Left forelimb (tissue), 1 donor: ENCODE measurements around the gene RPAP2.
"Not testable (repeated sequence)": the region's sequence is repeated elsewhere in the genome, so short reads cannot be mapped to it uniquely, and the experiment has no call there.

Source experiments
- DNase-seq: peaks from one replicate; pipeline ENCODE4 v3.0.0-alpha.2; 2018; ENCODE audit warnings: low spot score

The RPAP2 gene

GRCh38 chr1:92376345-92376744, 77.5 kb downstream of the RPAP2 start:
- DNase-seq = no peak

- DNase-seq = not testable (repeated sequence)
Observed at GRCh38 chr1:92377991-92378390, 79.1 kb downstream of the RPAP2 start.

GRCh38 chr1:92380867-92381266, 82.0 kb downstream of the RPAP2 start:
- no peak for DNase-seq

GRCh38 chr1:92393966-92394365, 95.1 kb downstream of the RPAP2 start:
- DNase-seq = not testable (repeated sequence)

- DNase-seq = no peak
Observed at GRCh38 chr1:92398519-92398918, 99.7 kb downstream of the RPAP2 start.

DNA sequence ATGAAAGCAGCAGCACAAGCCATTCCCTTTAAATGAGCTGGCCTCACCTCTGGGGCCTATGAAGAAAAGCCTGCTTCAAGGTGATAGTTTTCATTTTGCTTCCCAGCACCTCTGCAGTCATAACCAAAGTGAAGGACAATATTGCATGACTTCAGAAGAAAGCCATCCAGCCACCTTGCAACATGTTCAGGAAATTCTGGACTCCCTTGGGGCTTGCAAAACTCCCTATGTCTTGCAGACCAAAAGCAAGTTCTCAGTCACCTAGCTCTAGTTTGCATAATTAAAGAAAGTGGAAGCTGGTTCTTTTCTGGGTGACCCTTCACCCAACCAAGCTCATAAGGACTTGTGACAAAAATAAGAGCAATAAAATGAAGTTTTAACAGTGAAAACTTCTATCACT, 100.2 kb downstream of the RPAP2 start:
- no peak for DNase-seq

DNA sequence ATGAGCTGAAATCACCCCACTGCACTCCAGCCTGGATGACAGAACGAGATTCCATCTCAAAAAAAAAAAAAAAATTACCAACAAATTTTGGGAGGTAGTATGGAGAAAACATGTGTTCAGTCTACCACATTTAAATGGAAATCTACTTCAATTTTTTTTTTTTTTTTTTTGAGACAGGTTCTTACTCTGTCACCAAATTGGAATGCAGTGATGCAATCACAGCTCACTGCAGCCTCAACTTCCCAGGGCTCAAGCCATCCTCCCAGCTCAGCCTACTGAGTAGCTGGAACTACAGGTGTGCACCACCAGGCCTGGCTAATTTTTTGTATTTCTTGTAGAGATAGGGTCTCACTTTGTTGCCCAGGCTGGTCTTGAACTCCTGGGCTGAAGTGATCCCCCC, 105.8 kb downstream of the RPAP2 start:
- no peak for DNase-seq

DNA sequence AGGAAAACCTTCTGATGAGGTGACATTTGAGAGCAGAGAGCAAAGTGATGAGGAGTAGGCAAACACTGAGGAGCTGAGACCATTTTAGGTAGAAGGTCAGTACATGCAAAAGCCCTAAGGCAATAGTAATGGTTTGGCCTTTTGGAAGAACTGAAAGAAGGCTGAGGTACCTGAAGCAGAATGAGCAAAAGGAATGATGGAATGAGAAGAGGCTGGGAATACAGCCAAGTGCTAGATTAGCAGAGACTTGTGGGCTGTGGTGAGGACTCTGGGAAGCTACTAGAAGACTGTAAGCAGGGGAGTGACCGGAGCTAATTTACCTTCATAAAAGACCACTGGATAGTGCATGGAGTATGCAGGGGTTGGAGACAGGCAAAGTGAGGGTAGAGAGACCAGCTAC, 110.0 kb downstream of the RPAP2 start:
- DNase-seq = no peak

DNA sequence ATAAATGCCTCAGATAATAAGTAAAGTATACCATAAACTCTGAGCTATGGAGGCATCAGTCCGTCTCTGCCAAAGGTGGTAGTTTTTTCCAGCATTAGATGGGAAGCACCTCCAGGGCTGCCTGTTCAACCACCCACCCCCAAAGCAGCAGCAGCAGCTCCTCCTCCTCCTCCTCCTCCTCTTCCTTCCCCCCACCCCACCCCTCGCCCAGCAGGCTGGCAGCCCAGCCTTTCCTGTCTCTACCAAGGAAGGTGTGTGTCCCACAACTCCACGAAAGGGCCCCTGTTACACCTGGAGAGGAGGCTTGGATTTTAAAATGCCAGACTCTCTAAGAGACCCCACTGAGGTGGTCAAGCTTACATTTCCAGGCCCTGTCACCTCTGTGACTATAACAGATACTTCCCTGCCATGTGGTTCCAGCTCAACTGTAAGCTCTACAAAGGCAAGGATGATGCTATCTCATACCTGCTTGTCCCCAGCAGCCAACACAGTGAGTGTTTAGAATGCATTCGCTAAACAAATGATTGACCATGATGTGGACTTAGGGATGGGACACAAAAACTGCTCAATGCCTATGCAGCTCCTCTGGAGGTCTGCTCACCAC, 111.2 kb downstream of the RPAP2 start:
- DNase-seq = no peak

DNA sequence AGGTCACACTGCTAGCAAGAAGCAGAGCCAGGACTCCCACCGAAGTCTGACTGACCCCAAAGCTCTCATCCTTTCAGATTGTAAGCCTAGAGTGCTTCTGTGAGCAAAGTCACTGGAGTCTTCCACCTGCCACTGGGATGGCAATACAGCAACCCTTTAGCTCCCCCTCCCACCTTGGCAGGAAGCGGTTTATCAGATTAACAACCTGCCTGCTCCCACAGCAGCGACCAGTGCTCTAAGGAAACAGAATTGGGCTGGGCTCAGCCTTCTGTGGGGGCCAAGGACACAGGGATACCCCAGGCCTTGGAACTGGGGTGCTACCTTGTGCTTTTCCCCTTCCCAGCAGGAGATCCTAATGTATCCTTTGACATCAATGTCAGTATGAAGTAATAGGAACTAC, 111.8 kb downstream of the RPAP2 start:
- no peak for DNase-seq

- DNase-seq = no peak
Observed at GRCh38 chr1:92411511-92411910, 112.7 kb downstream of the RPAP2 start.

DNA sequence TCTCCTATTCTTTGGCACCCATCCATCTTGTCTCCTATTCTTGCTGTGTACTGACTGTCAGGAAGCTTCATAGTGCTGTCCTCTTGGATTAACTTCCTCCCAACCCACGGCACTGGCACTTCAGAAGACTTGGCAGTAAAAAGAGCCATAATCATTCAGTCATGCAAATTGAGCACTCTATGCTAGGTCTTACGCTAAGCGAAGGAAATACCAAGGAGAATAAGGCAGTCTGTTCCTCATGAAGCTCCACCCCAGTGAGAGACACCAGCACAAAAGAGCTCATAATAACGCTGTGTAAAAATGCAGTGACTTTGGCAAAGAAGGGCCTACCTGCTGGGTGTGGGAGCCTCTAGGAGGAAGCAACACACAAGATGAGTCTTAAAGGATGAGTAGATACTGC, 120.8 kb downstream of the RPAP2 start:
- no peak for DNase-seq

DNA sequence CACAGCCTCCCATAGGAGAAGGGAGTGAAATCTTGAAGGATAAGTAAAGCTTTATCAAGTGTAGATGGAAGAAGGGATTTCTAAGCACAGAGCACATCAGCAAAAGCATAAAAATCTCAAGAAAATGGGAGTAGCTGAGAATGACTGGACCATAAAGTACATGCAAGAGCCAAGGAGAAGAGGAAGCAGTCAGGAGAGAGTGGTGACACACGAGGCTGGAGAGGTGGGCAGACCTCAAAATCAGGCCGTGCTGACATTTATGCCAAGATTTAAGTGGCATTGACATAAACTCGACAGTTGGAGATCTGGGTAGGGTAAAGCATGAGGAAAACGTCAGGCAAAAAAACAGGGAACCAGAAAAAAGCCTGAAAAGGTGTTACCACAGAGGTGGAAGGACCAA, 125.5 kb downstream of the RPAP2 start:
- no peak for DNase-seq

- no peak for DNase-seq
Observed at GRCh38 chr1:92425617-92426016, 126.8 kb downstream of the RPAP2 start.

DNA sequence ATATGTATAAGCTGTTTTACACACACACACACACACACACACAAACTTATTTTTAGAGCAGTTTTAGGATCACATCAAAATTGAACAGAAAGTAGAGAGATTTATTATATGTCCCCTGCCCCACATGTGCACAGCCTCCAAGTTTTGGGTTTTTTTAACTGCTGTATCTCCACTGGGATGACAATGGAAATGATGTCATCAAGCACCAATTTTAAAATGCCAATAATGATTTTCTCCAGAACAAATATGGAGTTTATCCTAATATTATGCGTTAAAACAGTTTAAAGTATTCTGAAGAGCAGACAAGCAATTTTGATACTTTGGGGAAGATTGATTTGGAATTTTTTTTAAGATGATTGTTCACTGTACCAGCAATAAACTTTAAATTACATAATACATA, 131.2 kb downstream of the RPAP2 start:
- no peak for DNase-seq

DNA sequence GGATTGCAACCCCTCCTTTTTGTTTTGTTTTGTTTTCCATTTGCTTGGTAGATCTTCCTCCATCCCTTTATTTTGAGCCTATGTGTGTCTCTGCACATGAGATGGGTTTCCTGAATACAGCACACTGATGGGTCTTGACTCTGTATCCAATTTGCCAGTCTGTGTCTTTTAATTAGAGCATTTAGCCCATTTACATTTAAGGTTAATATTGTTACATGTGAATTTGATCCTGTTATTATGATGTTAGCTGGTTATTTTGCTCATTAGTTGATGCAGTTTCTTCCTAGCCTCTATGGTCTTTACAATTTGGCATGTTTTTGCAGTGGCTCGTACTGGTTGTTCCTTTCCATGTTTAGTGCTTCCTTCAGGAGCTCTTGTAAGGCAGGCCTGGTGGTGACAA, 135.7 kb downstream of the RPAP2 start:
- not testable (repeated sequence) for DNase-seq

GRCh38 chr1:92439291-92439690, 140.4 kb downstream of the RPAP2 start:
- no peak for DNase-seq

DNA sequence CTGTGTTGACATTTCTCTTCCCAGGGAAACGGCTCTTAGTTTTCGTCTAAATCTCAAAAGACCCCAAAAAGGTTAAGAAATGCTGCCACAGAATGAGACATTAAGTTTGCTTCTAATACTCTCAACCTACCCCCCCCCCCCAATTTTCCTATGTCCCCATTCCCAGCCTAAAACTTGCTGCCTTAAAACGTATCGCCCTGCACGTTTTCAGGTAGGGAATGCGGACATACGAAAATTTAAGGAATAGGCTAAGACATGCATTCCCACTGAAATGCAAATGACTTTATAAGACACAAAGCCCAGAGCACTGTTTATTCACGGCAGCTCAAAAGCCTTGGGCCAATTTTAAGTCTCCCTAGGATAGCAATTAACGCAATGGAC, 142.4 kb downstream of the RPAP2 start:
- DNase-seq = no peak

- no peak for DNase-seq
Observed at GRCh38 chr1:92441697-92442342, 143.0 kb downstream of the RPAP2 start.

GRCh38 chr1:92442351-92442750, 143.5 kb downstream of the RPAP2 start:
- no peak for DNase-seq

GRCh38 chr1:92443893-92444292, 145.0 kb downstream of the RPAP2 start:
- no peak for DNase-seq

DNA sequence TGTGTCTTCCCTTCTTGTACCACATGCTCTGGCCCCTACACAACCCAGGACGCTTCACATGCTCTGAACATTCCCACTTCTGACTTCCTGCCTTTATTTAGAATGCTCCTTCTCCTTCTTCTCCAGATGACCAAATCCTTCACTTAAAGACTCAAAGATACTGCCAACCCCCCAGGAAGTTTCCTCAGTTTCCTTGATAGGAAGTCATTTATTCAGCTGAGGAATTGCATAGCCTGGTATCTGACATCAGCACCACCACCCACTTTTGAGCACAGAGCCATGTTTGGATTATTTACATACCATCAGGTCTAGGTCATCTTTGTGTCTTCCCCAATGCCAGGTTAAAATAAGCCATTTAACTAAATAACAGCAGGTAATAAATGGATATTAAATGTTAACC, 145.5 kb downstream of the RPAP2 start:
- no peak for DNase-seq

- no peak for DNase-seq
Observed at GRCh38 chr1:92445865-92446264, 147.0 kb downstream of the RPAP2 start.

DNA sequence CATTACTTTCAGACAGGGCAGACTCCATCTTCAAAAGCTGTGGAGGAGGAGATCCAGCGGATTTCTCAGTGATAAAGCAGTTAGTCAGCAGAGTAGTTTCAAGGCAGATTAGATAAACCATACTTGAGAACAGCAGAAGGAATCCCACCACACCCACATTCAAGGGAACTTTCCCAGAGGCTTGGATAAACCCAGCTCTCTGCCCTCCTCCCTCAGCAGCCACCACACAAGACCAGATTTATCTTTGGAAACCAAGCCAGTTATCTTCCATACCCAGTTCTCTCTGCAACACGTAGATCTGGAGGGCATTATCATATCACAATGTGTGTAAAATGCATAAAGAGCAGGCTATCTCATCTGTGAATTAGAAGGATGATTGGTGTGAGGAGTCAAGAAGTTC, 147.7 kb downstream of the RPAP2 start:
- no peak for DNase-seq
